ENCODE data around the gene ST3GAL4. TPM values are rescaled to one million over a fixed set of nuclear protein-coding genes. Genes with fewer than 3 reads are reported as not detected.

ST3GAL4 gene
- total and polyA plus RNA-seq, 9 of the 15 experiments (the other 6 are each of a cell fraction or from before 2014, with no cell fraction given) = 0.27 to 22.9 (median 10.5) TPM

- TF ChIP-seq SMARCB1 (IDR thresholded peaks at IDR 0.05; ENCODE audit: insufficient read length, low read depth) (no peak), WHSC1 (IDR thresholded peaks at IDR 0.05; ENCODE audit: low read length) (no peak), KLF16 (IDR thresholded peaks at IDR 0.05) (peak; percentile 80), ZNF444 (CRISPR knock-in tag; IDR thresholded peaks at IDR 0.05) (no peak), HNRNPLL (IDR thresholded peaks at IDR 0.05; ENCODE audit: low read depth, low read length, poor library complexity, severe bottlenecking) (no peak), PRMT5 (CRISPR knock-in tag; IDR thresholded peaks at IDR 0.05) (no peak), COPS2 (conservative IDR thresholded peaks at IDR 0.05) (no peak), STAT5A (IDR thresholded peaks at IDR 0.05; ENCODE audit: borderline replicate concordance, low read length) (peak; percentile 81), DACH1 (IDR thresholded peaks at IDR 0.05; ENCODE audit: partially characterized antibody) (peak; percentile 70), UBTF (IDR thresholded peaks at IDR 0.05; ENCODE audit: borderline replicate concordance in 1 of 2, low read depth in 2 of 2, low read length in 2 of 2) (peak; percentile 42 to 59; a peak in 2 of 4 replicates), EP300 (IDR thresholded peaks at IDR 0.05; ENCODE audit: low read length) (peak; percentile 92), SIN3B (IDR thresholded peaks at IDR 0.05; ENCODE audit: low read depth) (no peak), ATF3 (IDR thresholded peaks at IDR 0.05) (peak; percentile 96), ATF3 (CRISPR knock-in tag; conservative IDR thresholded peaks at IDR 0.05) (peak; percentile 98), FOS (IDR thresholded peaks at IDR 0.05; ENCODE audit: extremely low read depth, insufficient read length) (peak; percentile 35), CREB3L1 (IDR thresholded peaks at IDR 0.05; ENCODE audit: borderline replicate concordance, low read depth) (peak; percentile 34; the same call in 1 of the 2 replicates), SIN3A (IDR thresholded peaks at IDR 0.05; ENCODE audit: borderline replicate concordance in 2 of 2, control insufficient read depth in 1 of 2, low read depth in 2 of 2, low read length in 2 of 2) (0 out of 4 replicates have a peak, but pooled peaks of 1 of the 2 experiments have one; percentile 9), MED1 (CRISPR knock-in tag; IDR thresholded peaks at IDR 0.05; ENCODE audit: borderline replicate concordance) (no peak), SMAD4 (CRISPR knock-in tag; conservative IDR thresholded peaks at IDR 0.05) (peak; percentile 99), STAG1 (CRISPR knock-in tag; IDR thresholded peaks at IDR 0.05; ENCODE audit: borderline replicate concordance) (no peak)
Observed at GRCh38 chr11:126345759-126346585, 9.5 kb upstream of the ST3GAL4 start (continued).

Data from K562 (cell line).